AG09309 (cell line): Measurements from ENCODE around the gene UST.
"Not testable (repeated sequence)": the region's sequence is repeated elsewhere in the genome, so short reads cannot be mapped to it uniquely, and the experiment has no call there.

Experiments
- DNase-seq: peaks from one replicate; pipeline ENCODE4 v3.0.0-alpha.2; 2010; ENCODE audit warnings: low read depth
- H3K4me3 ChIP-seq: 2 replicates; pipeline ENCODE4 v1.5.1; 2011; ENCODE audit warnings: mild to moderate bottlenecking, low read depth, low read length, moderate library complexity; ENCODE audit not compliant: control insufficient read depth
- CTCF ChIP-seq: IDR thresholded peaks from 2 replicates; pipeline ENCODE4 v1.5.1; 2011; ENCODE audit warnings: mild to moderate bottlenecking, low read depth, low read length, inconsistent platforms; ENCODE audit not compliant: insufficient read depth, control insufficient read depth; ENCODE audit errors: missing control alignments

The UST gene

GRCh38 chr6:149095842-149096241 is 349.0 kb downstream of the UST start:
- H3K4me3 ChIP-seq, result no peak overlapping the region
- no peak for TF ChIP-seq CTCF
- DNase-seq, result no peak

GRCh38 chr6:149097794-149098193 is 351.0 kb downstream of the UST start:
- no peak for TF ChIP-seq CTCF
- no peak overlapping the region for H3K4me3 ChIP-seq
- no peak for DNase-seq

GRCh38 chr6:149098700-149099276 is 352.0 kb downstream of the UST start:
- H3K4me3 ChIP-seq, result no peak overlapping the region
- no peak for DNase-seq
- no peak for TF ChIP-seq CTCF

GRCh38 chr6:149102324-149102723 is 355.5 kb downstream of the UST start:
- TF ChIP-seq CTCF, result no peak
- H3K4me3 ChIP-seq, result no peak overlapping the region
- DNase-seq, result no peak

GRCh38 chr6:149103950-149104349 is 357.1 kb downstream of the UST start:
- not testable (repeated sequence) for H3K4me3 ChIP-seq, DNase-seq

- no peak for TF ChIP-seq CTCF
- no peak for DNase-seq
- no peak overlapping the region for H3K4me3 ChIP-seq
Observed at GRCh38 chr6:149107520-149107919, 360.7 kb downstream of the UST start.

GRCh38 chr6:149108038-149108748 is 361.4 kb downstream of the UST start:
- H3K4me3 ChIP-seq, result no peak overlapping the region
- TF ChIP-seq CTCF, result no peak
- no peak for DNase-seq
